Occipital lobe (tissue), 2 donors: ENCODE measurements around the gene SORCS1. TPM values are rescaled to one million over a fixed set of nuclear protein-coding genes. Genes with fewer than 3 reads are reported as not detected.

Source experiments
- DNase-seq: peaks from one replicate; lab custom pipeline; 2025; lab: John Stamatoyannopoulos, UW
- total RNA-seq: library from RNA; depleted of rRNA; stranded (reverse); fragments of >200 nt; gene quantifications from one replicate; pipeline ENCODE4 v1.2.3, GENCODE V29; 2014

SORCS1 gene
- total RNA-seq, 1 donor from 2014 or later: 40.6 TPM

GRCh38 chr10:107104026-107104652 lies 60.4 kb downstream of the SORCS1 start:
- DNase-seq: no peak

DNA sequence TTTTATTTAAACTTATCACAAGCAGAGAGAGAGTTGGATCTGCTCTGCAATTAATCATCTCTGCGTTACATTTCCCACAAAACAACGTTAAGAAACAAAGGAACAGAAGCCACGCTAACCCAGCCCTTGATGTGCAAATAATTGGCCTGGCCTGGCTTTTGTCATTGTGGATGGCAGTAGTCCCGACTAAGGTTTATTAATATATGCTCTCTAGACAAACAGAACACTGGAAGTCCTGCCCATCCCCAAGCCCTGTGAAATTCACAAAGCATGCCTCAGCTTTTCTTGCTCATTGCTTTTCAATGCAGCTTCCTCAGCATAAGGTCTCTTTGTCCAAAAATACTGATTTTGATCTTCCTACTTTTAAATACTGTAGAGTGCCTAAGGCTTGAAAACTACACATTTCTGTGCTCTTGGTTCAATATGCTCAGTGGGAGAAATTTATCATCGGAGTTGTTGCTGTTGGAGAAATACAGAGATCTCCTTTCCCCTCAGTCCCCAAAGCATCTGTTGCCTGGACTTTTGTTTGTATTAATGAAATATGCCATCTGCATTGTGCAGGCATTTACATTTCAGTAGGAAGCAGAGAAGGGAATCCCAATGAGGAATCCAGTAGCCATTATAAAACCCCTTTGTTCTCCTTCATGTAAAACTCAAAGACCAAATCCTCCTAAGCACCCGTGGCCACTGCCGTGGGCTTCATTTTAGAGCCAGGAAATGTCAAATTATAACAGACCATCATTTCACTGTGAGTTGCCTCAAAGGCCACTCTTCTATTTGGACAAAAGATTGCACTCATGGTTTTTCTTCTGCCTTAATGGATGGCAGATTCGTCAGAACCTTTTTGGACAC lies 61.1 kb downstream of the SORCS1 start:
- DNase-seq: no peak

GRCh38 chr10:107098326-107098725 lies 66.2 kb downstream of the SORCS1 start:
- DNase-seq: no peak

- DNase-seq: no peak
These were observed 69.5 kb downstream of the SORCS1 start for GRCh38 chr10:107094824-107095522.

DNA sequence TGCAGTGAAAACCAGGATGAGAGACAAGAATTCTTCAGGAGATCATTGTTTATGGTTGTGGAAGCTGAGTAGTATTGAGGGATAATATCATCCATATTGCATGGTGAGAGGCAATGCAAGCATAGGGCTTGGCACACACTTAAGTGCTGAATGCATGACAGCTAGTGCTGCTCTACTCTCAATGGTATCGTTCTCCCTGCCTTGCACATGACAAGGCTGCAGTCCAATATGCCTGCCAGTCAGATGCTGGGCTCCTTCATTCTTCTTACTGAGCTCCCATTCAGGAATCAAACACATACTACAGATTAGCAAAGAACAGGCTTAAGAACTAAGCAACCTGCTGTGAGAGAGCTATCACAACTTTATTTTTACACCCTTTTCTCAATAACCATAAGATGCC lies 72.2 kb downstream of the SORCS1 start:
- DNase-seq: no peak

- DNase-seq: no peak
These were observed 73.4 kb downstream of the SORCS1 start for GRCh38 chr10:107091126-107091525.

GRCh38 chr10:107085665-107086525 lies 78.6 kb downstream of the SORCS1 start:
- DNase-seq: no peak

DNA sequence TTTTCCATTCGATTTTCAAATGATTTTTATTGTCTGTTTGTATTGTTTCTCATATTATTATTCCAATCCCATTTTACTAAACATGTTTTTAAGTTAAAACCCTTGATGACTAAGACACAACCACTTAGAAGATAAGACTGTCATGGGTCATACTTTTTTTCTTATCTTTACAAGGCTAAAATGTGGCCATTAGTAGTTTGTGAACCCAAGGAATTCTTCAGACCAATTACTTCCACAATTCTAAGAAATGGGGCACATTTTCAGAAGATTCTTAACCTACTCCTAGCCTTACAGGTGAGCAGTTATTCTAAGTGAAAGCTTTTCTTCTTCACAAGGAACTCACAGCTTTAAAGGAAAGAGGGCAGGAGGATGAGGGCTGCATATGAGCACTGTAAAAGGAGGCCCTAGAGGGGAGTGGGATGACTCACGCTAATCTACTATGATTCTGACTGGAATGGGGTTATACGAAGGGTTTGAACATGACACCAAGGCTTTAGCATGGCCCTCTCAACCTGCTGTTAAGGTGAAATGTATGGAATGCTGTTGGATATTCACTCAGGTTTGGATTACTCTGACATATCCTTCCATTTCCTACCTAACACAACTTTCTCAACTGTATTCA lies 81.0 kb downstream of the SORCS1 start:
- DNase-seq: no peak

DNA sequence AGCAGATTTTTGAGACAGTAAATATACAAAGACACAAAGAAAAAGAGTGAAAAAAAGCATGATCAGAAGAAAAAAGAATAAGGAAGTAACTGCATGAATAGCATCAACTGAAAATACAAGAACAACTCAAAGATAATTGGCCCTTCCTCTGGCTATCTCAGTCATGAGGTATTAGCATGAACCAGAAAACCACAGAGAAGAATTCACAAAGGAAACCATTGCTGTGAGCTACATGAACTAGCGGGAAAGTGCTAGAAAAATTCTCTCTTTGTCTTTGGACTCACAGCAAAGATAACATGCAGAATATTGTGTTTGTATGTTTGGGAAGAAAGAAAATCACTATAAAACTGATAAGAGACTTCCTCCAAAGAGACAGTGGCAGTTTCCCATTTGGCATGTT lies 82.9 kb downstream of the SORCS1 start:
- no peak for DNase-seq

DNA sequence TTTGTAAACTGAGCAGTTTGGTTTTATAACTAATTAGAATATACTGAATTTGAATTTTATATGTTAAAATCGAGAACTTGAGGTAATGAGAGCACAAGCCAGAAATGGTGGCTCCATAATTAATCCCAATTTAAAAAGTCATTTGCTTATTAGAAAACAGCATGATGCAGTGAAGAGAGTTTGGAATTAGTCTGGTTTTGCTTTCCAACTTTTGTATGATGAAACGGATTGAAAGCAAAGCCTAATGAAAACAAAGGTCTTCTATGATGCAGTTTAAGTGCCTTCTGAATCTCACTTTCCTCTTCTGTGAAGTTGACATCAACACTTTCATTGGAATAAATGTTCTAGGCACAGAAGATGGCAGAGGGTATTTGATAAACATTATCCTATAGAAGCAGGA lies 89.4 kb downstream of the SORCS1 start:
- no peak for DNase-seq

DNA sequence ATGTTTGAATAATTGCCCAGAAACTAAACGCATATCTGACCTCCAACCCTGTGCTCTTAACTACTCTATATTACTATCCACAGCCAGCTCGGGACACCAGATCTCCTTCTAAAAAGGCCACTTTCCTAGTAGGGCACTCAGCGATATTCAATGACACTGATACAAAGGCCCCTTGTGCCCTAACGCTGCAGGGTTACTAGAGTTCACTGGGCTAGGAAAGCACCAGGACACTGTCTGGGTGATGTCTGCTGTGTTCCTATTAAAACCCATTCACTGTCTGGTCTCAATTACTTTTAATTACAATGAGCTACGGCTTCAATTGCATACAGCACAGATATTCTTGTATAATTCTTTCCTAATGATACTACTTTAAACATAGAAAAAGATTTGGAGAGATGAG lies 91.7 kb downstream of the SORCS1 start:
- DNase-seq: no peak

DNA sequence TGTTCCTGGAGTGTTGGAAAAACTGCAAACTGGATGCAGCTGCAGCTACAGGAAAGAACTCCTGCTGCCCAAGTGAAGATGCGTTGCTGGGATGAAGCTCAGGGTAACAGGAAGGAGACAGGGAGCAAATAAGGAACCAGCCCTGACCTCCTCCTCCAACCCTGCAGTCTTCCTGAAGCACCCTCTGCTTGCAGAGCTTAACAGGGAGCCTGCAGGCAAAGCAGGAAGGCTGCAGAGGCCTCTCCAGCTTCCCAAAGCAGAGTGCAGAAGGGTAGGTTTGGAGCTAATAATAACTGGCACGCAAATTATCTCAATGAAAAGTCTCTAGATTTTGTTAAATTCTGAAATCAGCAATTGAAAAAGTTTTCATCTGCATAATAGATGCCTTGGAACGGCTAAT lies 92.5 kb downstream of the SORCS1 start:
- no peak for DNase-seq

- no peak for DNase-seq
These were observed 93.2 kb downstream of the SORCS1 start for GRCh38 chr10:107071301-107071700.

GRCh38 chr10:107067843-107068242 lies 96.7 kb downstream of the SORCS1 start:
- DNase-seq: no peak

DNA sequence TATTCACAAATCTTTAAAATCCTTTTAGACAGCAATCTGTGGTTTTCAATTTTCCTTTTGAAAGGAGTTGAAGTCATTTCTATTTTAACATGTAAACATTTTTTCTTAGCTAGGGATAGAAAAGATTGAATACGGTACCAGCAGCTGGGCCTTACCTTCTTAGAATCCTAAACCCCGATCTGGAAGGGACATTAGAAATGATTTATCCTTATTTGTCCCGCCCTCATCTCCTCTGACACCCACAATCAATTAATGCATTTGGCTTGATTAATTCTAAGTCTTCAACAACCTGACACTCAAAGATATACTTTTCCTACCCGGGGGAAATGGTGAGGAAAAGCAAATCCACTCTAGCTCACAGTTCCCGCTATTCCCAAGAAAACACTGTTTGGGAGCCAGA lies 100.4 kb downstream of the SORCS1 start:
- no peak for DNase-seq

- DNase-seq: no peak
These were observed 104.6 kb downstream of the SORCS1 start for GRCh38 chr10:107059872-107060271.

GRCh38 chr10:107059068-107059804 lies 105.3 kb downstream of the SORCS1 start:
- DNase-seq: no peak

DNA sequence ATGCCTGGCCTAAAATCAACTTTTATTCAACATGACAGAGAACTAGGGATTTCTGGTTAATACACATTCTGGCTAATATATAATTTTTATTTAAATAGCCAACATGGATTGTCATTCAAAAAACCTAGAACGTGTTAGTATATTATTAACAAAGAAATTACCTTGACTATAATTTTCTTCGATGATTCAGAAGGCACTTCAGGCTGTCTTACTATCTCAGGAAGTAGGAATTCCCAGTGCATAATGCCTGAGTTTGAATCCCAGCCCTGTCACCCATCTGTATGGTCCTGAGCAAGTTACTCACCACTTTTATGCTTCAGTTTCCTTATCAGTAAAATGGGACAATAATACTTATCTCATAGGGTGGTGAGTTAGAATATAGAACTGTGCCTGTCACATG lies 106.2 kb downstream of the SORCS1 start:
- DNase-seq: no peak

DNA sequence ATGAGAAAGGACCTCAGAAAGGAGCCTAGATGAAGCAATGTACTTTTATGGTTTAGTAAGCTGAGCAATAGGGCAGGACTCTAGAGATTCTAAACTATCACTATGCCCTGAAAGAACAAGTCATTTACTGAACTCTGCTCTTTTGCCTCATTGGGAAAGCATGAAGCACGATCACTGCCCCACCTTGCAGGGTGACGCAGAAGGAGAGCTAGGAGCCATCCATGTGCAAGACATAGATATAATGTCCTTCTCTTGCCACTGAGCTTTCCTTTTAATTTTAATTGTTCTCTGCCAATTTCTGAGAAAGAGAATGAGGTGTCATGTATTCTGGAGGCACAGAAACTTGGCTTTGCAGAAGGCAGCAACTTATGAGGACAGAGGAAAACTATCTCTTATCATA lies 108.3 kb downstream of the SORCS1 start:
- DNase-seq: no peak

DNA sequence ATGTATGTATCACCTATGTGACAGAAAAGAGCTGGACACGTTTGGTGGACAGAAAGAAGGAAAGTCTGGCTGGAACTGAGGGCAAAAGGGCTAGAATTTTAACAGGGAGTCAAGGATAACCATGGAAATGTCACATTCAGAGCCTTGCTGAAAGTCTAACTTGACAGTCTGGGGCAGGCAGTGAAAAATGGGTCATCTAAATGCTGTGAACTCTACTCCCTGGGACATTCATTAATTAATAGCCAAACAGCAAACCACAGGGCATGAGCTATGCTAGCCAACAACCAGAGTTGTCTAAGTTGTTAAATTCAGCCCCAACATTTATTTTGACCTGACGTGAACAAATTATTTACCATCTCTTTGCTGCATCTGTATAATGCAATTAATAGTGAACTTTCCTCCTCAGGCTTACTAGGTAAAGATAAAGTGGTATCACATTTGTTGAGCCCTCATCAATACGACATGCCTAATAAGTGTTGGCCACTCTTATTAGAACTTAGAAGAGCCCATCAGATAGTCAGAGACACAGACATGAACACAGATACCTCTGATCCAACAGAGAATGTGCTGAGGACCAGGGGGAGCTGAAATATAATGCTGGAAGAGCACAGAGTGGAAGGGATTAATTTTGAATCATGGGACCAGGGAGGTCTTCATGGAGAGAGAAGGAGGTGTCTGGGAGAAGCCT lies 109.9 kb downstream of the SORCS1 start:
- DNase-seq: no peak
